GM18873 (cell line): ENCODE data around the gene LPXN.
A peak's percentile ranks its signal among the peaks of the same experiment; 100 is the strongest.
"Not testable (repeated sequence)": the region's sequence is repeated elsewhere in the genome, so short reads cannot be mapped to it uniquely, and the experiment has no call there.

ENCODE experiments used
- ATAC-seq: cut with Tn5 transposase; IDR thresholded peaks from one replicate; pipeline ENCODE4 v1.9.1; 2021; ENCODE audit warnings: mild to moderate bottlenecking, moderate library complexity, moderate number of reproducible peaks; ENCODE audit not compliant: unreplicated experiment, low FRiP score

LPXN gene

GRCh38 chr11:58579192-58580129 is 3.8 kb upstream of the LPXN start:
- peak; percentile 42 for ATAC-seq

- ATAC-seq: peak; percentile 26
These were observed 3.1 kb upstream of the LPXN start, which contains the start of gene ZFP91 for GRCh38 chr11:58578635-58579191. ZFP91 (plus strand) TSS chr11:58579063; CDS start chr11:58579282, 219 bp downstream.

- ATAC-seq: no peak
These were observed 2.5 kb upstream of the LPXN start for GRCh38 chr11:58578136-58578634.

- peak; percentile 45 for ATAC-seq
These were observed 2.0 kb upstream of the LPXN start for GRCh38 chr11:58577555-58578135.

- no peak for ATAC-seq
These were observed 1.3 kb upstream of the LPXN start for GRCh38 chr11:58576887-58577471.

DNA sequence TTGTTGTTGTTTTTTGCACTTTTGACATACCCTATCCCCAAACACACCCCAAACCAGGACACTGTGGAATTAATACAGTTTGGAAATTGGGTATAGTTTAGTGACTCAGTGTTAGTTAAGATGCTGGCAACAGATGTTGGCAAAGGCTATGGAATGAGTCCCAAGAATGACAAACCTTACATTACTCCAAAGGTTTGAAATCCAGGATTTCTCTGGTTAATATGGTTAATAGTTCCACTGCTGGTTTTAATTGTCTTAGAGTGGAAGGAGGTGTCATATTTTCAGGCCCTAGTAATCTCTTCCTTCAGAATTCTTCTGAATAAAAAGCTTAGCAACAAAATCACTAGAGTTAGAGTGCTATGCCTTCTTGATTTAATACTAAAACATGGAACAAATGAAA is 775 bp downstream of the LPXN start:
- ATAC-seq: no peak

GRCh38 chr11:58573451-58574104 is 2.1 kb downstream of the LPXN start:
- ATAC-seq: no peak

DNA sequence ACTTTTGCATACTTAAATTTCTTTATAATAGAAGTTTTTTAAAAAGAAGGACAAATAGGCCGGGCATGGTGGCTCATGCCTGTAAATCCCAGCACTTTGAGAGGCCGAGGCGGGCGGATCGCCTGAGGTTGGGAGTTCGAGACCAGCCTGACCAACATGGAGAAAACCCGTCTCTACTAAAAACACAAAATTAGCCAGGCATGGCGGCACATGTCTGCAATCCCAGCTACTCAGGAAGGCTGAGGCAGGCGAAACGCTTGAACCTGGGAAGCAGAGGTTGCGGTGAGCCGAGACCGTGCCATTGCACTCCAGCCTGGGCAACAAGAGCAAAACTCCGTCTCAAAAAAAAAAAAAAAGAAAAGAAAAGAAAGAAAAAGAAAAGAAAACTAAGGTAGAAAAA is 2.8 kb downstream of the LPXN start:
- ATAC-seq: not testable (repeated sequence)

- peak; percentile 74 for ATAC-seq
These were observed 7.7 kb downstream of the LPXN start for GRCh38 chr11:58567889-58568512.

DNA sequence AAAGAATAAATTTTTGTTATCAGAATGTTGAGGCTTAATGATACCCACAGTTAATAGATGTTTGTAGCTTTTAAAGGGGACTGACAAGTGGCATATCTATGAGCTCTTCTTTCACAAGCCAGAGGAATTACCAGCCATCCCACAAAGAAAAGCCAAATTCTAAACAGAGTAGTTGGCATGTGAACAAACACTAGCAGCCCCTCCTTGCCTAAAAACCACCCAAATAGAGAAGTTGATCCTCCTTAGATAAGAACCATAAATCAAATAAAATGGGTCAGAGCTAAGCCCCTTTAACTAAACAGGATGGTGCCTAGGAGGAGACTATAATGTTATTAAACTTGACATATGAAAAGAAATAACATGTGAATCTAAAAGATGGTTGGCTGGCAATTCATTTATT is 11.4 kb downstream of the LPXN start:
- no peak for ATAC-seq

- peak; percentile 88 for ATAC-seq
These were observed 13.3 kb downstream of the LPXN start for GRCh38 chr11:58562375-58562800.

DNA sequence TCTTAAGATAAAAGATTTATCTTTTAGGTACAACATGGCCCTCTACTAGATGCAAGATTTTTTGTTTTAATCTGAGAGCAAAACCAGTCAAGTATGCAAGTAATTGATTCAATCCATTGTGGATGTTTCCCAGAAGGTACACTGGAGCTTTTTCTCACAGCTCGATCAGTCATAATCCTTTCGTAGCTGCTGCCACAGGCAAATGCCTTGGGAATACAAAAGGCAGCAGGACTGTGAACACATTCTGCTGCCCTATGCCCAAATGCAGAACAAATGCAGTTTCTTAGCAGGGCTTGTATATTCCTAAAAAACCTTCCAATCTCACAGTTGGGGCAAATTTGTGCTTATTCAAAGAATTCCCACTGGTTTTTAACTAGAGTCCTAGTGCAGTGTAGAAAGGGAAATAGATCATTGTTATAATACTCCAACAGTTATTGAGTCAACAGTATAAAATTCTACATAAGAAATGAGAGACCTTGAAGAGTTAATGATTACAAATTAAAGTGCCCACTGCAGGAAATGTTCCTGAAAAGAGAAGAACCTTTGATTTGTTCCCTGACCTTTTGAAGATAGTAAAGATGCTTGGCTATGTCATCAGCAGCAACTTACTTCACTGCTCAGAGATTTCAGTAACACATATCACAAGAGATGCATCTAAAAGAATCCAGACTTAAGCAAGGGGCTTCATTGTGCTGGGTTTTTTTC is 14.1 kb downstream of the LPXN start:
- ATAC-seq: no peak

DNA sequence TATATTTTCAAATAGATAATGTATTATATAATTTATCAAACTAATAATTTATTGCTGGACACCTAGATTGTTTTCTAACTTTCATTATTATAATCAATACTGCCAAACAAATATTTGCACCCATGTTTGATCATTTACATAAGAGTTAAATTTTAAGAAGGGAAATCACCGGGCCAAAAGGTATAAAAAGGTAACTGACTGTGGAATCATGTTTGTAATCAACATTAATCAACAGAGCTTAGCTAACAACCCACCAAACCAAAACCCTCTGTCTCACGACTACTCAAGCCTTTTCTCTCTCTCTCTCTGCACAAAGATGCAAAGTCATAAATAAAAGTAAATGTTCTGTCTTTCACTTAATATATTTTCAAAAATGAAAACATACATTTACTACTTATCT is 14.8 kb downstream of the LPXN start:
- no peak for ATAC-seq

DNA sequence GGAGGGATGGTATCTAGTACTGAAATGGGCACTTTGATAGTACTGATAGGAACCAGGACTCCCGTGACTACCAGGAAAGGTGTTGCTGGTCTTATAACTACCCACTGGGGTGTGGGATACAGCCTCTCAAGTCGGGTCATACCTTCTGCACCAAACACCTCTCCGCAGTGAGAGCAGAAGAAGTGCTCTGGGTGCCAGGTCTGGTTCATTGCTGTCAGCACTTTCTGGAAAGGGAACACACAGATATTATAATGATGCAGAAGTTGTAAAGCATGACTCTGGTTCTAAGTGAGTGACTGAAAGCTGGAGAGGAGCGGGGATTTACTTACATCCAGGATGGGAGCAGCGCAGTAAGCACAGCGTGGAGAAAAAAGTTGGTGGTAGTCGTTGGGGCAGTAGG is 26.0 kb downstream of the LPXN start:
- ATAC-seq: no peak

DNA sequence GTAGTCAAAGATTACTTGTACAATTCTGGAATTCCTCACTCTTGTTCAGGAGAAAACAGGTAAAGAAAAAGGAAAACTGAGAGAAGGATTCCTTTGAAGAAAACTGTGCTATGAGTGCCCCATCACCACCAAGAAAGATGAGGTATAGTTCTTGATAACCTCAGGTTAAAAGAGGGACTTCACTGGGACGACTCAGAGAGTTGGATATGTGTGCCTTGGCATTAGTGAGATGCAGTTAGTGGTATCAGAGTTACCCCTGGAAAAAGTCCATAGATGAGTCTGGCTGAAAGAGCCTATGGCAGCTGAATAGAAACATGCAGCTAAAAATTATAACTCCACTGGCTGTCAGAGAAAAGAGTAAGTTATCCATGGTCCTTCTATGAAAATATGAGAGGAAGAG is 28.8 kb downstream of the LPXN start:
- no peak for ATAC-seq

DNA sequence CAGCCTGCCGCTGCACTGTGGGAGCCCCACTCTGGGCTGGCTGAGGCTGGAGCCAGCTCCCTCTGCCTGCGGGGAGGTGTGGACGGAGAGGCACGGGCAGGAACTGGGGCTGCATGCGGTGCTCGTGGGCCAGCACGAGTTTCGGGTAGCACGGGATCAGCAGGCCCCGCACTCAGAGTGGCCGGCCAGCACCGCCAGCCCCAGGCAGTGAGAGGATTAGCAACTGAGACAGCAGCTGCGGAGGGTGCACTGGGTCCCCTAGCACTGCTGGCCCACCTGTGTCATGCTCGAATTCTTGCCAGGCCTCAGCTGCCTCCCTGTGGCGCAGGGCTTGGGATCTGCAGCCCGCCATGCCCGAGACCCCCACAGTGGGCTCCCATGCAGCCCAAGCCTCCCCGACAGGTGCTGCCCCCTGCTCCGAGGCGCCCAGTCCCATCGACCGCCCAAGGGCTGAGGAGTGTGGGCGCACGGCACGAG is 43.8 kb downstream of the LPXN start:
- no peak for ATAC-seq

- ATAC-seq: no peak
These were observed 45.4 kb downstream of the LPXN start for GRCh38 chr11:58530236-58530635.

DNA sequence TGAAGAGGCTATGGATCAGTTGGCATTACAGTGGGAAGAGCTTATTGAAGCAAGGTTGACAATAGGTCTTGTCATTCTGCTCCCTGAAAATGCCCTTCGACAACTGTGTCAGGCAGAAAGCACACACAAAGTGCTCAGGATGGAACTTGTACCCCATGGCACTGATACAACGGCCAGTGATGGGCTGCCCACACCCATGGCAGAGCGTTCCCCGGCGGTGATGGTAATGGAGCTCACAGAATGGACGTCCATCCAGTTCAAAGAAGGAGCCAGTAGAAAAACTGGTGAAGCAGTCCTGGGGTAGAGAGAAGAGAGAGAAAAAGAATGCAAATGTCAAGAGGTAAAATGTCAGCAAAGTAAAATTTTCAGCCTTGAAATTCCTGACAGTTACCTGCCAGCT is 48.2 kb downstream of the LPXN start:
- no peak for ATAC-seq

GRCh38 chr11:58526721-58527120 is 48.9 kb downstream of the LPXN start:
- no peak for ATAC-seq
